ENCODE results near the gene NELFCD.
"Not testable (repeated sequence)": the region's sequence is repeated elsewhere in the genome, so short reads cannot be mapped to it uniquely, and the experiment has no call there.

Gene NELFCD

DNA sequence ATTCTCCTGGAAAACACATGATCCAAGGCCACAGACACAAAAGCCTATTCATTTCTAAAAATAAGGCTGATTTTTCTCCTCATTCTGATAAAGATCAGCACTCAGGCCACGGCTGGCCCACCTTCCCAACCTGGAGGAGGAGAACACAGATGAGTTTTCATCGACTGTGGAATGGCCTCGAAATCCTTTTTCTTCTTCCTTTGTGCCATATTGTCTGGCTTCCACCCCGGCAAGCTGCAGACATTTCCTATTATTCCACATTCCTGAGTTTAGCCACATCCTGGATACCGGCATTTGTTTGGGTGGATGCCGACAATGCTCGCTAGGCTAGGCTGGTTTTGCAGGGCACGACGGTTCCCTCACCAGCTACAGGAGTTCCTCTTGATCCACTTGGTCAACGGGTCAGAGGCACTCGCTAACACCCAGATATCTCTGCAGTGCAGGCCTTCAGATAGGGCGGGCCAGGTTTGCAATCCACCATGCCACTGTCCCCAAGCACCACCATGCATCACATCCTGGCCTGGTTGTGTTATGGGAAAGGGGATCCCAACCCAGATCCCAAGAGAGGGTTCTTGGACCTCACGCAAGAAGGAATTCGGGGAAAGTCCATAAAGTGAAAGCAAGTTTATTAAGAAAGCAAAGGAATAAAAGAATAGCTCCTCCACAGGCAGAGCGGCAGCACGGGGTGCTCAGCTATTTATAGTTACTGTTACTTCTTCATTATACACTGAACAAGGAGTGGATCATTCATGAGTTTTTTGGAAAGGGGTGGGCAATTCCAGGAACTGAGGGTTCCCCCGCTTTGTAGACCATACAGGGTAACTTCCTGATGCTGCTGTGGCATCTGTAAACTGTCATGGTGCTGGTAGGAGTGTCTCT, 30.2 kb downstream of the NELFCD start:
- peak in 1 of 2 donors; percentile 31 for DNase-seq

DNA sequence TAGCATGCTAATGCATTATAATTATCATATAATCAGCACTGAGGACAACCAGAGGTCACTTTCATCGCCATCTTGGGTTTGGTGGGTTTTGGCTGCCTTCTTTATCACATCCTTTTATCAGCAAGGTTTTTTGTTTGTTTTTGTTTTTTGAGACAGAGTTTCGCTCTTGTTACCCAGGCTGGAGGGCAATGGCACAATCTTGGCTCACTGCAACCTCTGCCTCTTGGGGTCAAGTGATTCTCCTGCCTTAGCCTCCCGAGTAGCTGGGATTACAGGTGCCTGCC, 30.8 kb downstream of the NELFCD start:
- DNase-seq: not testable (repeated sequence)

DNA sequence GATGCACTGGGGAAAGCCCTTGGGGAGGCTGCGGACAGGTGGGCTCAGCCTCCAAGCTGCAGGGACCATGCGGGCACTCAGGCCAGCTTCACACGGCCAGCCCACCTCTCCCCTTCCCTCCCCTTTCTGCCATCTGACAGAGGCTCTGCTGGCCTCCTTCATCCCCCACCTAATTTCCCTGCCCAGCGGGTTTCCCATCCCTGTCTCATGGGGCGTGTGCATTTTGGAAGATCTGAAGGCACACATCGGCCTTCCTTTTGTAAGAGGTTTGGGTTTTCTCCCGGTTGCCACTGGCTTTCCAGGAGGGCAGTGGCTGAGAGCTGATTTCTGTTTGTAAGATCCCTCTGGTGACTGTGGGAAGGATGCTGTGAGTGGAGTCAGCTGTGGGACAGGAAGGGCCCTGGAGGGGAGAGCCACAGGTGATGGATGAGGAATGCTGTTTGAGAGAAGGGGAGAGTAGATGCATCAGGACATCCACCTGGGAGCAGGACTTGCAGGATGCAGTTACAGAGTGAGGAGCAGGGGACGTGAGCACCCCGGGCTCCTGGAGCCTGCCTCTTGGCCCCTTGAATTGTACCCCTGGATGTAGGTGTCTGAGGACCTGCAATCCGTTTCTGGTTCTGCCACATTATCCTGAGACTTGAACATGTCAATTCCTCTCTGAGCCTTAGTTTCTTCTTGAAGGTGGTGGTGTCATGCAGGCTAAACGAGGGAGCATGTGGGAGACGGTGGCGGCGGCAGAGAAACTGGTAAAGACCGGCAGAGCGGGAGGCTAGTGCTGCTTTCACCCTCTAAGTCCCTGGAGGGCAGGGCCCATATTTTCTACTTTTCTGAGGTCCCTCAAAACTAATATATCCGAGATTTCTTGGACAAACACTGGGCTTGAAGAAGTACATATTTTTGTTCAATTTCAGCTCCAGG, 32.2 kb downstream of the NELFCD start:
- DNase-seq: no peak

DNA sequence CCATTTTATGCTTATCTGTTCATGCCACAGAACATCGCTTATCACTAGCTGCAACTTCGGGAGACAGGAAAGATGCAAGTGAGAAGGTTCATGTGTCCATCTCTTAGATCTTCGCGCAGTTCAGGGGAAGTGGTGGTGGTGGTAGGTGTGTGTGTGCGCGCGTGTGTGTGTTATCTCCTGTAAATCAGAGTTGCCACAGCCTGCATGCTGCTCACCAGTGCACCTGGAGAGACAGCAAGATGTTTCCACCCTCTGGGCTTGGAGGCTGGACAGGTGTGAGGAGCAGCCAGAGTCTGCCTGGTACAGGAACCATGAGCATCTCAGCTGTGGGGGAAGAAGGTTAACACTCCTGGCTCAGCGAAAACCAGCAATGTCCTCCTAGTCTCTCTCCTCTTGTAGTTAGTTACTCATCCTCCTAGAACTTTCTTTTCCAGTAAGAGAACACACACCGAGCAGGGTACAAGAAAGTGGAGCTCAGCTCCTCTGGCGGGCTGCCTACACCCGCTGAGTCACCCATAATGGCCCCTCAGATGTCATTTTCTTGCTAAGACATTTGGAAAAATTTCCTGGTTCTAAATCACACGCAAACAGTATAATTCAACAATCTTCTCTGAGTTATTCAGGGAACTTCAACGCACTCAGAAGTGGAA, 33.0 kb downstream of the NELFCD start:
- peak; percentile 30 to 42 for DNase-seq

DNA sequence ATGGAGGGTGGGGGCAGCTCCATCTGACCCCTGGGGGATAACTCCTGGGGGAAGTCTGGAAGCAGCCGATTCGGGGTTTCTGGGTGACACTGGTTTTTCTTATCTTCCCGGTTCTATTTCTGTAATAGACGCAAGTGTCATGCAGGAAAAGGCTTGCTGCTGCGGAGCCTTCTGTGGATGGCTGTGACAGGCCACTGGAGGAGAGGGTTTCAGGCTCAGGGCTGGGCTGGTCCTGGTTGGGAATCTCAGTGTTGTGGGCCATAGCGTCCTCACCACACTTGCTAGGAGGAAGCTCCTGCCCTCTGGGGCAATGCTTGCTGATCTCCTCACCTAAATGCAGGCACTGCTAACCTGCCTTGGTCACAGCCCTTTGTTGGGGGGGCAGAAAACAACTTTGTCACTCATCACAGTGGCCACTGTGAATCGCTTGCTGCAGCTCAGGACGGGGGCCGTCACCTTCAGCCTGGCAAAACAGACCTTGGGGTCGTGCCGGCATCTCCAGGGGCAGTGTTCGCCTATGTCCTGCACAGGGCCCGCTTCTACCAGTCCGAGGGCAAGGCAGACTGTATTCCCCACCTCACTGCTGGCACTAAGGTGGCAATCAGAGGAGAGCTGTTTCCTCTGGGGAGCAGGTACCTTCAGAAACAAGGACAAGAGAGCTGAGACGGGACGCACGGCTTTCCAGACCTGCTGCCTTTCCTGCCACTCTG, 33.8 kb downstream of the NELFCD start:
- no peak for DNase-seq

DNA sequence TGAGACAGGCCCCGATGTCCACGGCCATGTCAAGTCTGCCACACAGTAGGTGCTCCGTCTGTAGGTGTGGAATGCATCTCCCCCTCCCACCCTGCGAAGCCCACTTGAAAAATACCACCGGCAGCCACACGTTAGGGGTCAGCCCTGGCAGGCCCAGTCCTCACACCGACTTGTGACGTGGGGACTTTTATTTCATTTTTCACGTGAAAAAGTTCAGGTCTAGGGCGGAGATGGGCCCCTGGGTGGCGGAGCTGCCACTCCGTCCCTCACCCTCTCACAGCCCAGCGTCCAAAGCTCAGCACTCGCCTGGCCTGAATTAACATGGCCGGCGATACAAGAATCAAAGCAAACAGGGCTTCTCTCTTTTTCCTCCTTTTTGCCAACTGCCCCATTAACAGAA, 34.4 kb downstream of the NELFCD start:
- DNase-seq: no peak

DNA sequence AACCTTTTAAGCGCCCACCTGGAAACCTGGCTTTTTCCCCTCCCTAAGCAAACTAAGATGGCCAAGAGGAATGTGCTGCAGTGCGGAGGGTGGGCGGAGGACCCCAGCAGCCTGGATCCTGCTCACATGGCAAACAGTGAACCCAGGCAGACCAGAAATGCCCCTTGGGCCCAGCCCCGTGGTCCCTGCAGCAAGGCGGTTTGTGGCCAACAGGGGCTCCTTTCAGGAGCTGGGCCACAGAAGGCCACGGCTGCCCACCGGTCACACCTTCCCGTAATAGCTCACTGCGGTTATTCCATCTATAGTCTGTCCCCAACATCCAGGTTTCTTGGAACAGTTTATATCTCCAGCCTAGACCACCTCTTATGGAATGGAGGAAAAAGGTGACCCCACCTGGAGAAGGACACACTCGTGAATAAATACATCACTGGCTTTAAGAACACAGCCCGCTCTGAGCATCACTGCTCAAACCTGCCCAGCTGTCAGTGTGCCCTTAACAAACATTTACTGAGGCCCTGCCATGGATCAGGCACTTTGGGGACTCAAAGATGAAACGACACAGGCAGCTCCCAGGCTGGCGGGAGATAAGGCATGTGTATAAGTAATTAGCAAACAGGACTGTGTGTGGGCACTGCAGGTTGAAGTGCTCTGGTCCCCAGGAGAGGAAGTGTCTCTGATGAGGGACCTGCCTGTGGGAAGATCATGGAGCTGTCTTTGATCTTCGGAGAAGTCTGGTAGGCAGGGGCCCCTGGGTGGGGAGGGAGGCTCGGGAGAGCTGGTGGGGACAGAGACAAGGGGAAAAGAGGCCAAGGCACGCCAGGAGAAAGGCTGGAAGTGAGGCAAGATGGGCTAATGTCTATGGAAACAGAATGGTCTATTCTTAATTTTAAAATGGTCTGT, 35.0 kb downstream of the NELFCD start:
- DNase-seq: no peak

DNA sequence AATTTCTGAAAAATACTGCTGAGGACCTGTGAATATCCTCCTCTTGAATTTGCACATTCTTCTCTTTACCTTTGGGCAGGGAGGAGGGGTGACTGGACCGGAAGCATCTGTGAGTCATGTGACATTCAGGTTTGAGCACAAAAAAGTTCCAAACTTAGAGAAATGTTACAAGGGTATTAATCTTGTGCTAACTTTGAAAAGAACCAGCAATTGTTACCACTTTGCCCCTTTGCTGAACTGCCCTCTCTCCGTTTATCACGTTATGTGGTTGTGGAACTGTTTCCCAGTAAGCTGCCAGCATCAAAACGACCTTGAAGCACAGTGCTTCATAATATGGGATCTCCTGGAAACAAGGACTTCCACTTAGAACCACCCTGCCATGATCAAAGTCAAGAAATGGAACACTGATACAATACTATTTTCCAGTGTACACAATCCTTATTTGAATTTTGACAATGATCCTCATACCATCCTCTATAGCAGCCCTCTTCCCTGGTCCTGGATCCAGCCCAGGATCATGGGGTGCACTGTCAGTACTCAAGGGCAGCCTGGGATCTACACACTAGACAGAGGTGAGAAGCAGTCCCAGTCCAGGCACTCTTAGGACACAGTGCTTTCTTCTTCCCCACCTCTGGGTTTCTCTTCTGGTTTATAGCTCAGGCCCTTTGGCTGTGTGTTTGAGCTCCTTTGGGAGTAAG, 35.9 kb downstream of the NELFCD start:
- no peak for DNase-seq

DNA sequence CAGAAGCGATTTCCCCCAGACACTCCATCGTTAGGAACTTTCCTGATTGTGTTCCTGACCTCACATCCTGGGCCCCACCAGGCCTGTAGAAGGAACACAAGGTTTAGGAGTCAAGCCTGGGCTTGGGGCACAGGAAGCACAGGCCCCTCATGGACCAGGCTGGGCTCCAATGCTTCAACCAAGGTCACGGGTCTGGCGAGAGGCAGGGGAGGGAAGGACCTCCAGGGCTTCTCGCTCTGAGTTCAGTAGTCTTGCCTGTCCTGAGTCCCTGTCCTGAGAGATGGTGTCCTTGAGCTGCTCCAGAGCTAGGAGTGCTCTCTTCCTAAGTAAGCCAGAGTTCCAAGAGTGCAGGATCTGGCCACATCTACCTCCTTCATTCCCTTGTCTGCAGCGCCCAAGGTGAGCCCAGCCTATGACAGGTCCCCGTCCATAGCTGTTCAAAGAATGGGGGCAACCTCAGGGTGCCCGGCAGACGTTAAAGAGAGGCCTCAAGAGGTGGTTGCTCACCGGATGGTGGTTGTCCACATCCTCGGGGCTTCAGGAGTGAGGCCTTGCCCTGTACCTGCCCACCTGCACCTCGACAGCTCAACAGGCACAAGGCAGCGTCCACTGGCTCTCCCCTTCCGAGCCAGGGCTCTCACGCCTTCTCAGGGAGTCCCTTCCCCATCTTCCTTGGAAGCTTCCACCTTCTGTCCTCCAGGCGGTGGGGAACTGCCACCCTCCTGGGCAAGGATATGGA, 36.6 kb downstream of the NELFCD start:
- no peak for DNase-seq

DNA sequence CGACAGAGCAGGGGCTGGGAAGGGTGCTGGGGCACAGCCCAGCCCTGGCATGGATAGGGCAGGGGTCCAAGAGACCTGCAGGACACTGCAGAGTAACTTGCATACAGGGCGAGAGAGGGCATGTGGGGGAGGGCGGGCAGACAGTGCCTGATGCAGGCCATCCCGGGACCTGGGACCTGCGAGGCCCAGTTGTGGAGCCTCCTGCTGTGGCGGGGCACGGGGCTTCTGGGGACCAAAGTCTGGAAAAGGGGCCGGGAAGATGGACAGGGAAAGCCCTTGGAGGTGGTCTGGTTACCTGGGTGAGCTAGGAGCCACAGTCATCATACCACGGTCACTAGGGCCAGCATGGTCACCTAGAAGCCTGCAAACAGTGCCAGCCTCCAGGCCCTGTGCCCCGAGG, 37.8 kb downstream of the NELFCD start:
- no peak for DNase-seq

DNA sequence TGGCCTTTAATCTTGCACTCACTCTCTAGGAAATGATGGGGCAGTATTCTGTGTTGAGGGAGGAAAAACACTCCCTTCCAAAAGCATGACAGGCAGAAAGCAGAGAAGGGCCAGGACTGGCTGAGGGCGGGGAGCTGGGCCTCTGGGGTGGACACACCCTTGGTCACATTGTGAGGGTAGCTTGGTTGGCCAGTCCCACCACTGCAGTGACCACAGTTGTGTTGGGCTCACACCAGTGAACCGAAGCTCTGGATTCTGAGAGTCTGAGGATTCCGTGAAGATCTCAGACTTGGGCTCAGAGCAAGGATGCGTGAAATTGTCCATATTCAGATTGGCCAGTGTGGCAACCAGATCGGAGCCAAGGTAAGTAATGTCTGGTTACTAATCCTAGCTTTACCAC, 38.2 kb downstream of the NELFCD start, which contains the start of gene TUBB1:
Gene TUBB1, plus strand, starts transcription at position 213 of the 400 bp plus-strand sequence. Its CDS starts 94 bp downstream, at position 307.
- DNase-seq: no peak

DNA sequence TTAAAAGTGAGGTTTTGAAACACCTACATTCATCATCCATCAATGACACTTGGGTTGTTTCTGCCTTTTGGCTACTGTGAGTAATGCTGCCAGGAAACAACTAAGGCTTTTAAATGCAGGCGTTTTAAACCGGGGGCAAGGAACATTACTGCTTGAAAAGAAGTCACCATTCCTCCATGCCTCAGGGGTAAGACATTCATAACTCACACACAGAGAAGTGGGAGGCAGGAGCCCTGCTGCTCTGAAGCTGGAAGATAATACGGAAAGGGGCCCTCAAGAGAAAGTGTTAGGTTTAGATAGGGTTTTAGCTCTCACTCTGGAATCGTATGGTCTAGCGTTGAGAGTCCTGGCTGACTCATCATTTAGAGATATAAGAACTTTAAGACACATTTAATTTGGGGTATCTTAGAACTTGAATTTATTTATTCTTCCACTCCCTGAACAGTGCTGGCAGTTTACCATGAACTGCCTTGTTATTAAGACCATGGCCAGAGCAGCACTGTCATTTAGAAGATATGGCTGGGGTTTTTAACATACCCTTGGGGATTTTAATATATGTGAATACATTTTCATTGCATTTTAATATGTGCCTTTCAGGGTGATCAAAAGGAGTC, 40.0 kb downstream of the NELFCD start:
- no peak for DNase-seq

DNA sequence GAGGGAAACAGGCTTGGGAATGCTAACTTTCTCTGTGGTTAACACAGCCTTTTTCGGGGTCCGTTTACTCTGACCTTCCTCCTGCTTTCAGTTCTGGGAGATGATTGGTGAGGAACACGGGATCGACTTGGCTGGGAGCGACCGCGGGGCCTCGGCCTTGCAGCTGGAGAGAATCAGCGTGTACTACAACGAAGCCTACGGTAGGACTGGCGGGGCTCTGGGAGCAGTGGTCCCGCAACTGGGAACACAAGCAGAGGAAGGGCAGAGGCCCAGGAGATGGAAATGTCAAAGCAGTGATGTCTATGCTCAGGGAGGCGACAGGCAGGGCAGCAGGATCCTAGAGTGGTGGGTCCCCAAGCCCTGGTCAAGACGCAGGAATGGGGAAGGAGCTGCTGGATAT, 41.7 kb downstream of the NELFCD start:
- no peak for DNase-seq

DNA sequence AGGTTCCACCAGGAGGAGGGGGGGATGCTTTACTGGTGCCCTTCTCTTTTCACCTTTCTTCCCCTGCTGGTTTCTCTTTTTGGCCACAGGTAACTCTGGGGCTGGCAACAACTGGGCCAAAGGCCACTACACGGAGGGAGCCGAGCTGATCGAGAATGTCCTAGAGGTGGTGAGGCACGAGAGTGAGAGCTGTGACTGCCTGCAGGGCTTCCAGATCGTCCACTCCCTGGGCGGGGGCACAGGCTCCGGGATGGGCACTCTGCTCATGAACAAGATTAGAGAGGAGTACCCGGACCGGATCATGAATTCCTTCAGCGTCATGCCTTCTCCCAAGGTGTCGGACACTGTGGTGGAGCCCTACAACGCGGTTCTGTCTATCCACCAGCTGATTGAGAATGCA, 42.6 kb downstream of the NELFCD start:
- DNase-seq: no peak

DNA sequence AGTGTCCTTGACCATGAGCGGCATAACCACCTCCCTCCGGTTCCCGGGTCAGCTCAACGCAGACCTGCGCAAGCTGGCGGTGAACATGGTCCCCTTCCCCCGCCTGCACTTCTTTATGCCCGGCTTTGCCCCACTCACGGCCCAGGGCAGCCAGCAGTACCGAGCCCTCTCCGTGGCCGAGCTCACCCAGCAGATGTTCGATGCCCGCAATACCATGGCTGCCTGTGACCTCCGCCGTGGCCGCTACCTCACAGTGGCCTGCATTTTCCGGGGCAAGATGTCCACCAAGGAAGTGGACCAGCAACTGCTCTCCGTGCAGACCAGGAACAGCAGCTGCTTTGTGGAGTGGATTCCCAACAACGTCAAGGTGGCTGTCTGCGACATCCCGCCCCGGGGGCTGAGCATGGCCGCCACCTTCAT, 43.1 kb downstream of the NELFCD start:
- no peak for DNase-seq

DNA sequence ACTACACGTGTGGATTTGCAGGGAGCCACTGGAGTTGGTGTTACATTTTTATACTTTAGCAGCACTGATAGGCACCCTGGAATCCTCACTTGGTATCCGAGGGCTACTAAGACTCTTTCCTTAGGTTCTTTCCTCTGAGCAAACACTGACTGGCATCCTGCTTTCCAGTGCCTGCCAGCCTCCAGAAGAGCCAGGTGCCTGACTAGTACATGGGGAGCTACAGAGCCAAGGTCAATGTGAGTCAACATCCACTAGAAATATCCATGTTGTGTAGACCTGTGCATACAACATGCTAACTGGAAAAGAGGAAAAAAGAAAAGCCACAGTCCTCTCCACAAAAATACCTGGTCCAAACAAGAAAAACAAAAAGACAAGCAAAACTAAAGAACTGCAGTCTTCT, 44.0 kb downstream of the NELFCD start:
- no peak for DNase-seq

DNA sequence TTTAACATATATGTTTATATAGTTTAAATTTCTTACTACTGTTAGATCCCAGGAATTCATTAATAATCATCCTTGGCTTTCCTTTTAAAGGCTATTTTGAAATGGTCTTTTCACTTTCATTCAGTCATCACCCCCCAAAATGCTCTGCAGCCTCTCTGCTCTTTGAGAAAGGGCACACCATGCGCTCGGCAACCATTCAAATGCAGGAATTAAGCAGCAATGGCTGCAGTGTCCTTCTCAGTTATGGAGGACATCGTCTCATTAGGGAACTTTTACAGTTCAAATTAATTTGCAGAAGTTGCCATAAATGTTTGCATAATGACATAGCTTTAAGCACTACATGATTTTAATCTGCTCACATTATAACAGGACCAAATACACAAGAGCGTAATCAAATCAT, 44.5 kb downstream of the NELFCD start:
- no peak for DNase-seq

DNA sequence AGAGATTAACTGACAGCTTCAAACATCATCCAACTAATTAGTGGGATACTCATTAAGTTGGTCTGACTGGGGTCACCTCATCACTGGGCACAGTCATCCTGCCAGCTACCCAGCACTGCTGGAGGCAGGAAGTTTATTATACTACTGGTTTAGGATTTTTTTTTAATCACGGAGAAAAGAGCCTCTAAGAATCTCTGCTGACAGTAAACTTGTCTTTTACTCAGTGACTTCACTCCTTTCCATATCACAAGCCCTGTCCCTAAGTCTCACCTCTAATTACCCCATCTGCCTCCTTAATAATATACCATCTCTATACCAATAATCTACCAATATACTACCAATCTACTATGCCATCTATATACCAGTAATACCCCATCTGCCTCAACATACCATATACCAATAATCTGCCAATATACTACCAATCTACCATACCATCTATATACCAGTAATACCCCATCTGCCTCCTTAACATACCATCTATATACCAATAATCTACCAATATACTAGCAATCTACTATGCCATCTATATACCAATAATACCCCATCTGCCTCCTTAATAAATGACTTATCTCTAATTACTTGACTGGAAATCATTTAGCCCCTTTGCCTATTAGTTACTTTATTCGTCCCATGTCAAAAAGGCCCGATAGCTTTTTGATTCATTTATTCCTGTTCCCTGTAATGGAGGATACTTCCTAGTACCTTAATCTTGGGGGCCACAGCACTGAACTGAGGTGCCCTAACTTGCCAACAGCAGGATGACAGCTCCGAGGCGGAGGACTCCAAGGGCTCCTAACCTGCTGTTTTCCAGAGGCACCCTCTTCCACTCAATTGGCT, 46.1 kb downstream of the NELFCD start:
- no peak for DNase-seq

All from CD4-positive, alpha-beta T cell treated with Interleukin-4 for 1 hour (primary cell).